Measurements from ENCODE around the gene FCRL3.

The FCRL3 gene

GRCh38 chr1:157673008-157673407, 27.6 kb downstream of the FCRL3 start:
- DNase-seq, result no peak

- DNase-seq, result no peak
Observed at GRCh38 chr1:157671895-157672294, 28.7 kb downstream of the FCRL3 start.

DNA sequence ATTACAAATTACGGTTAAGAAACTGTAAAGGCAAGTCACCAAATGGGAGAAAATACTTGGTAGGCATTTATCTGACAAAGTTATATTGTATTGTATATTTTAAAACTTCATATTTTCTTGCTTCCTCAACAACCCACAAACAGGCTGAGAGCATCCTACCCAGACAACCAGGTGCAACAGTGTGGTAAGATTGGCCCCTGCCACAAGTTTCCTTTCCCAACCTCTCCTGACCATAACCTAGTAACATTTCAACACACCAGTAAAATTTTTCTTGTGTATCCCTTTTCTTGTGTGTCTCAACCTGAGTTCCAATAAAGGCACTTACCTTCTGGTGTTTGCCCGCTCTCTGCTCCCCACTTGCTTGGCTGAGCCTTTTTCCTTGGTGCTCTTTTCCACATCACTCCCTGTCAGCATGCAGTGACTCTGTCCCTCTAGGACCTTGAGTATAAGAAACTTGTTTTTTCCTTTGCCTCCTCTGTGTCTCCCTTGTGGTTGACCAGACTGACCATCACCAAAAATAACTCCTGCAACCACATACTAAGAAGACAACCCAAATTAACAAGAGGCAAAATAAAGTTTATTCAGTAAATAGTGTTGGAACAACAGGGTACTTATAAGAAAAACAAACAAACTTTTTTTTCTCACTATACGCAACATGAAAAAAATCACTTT, 40.9 kb downstream of the FCRL3 start:
- DNase-seq, result no peak

DNA sequence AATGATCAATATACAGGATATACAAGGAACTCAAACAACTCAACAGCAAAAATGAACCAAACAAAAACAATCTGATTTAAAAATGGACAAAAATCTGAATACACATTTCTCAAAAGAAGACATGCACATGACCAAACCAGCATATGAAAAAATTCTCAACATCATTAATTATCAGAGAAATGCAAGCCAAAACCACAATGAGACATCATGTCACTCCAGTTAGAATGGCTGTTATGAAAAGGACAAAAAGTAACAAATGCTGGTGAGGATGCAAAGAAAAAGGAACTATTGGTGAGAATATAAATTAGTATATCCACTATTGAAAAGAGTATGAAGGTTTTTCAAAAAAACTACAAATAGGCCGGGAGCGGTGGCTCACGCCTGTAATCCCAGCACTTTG, 42.0 kb downstream of the FCRL3 start:
- no peak for DNase-seq

DNA sequence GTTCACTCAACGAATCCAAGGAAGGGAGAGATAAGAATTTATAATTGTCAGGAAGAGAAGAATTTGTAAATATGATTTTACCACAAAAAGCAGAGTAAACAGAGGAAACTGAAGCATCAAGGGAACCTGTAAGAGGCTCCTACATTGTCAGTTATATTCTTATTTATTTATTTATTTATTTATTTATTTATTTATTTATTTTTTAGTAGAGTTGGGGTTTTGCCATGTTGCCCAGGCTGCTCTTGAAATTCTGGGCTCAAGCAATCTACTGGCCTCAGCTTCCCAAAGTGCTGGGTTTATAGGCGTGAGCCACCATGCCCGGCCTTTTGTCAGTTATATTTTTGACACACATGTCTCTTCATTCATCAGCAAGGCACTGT, 47.1 kb downstream of the FCRL3 start:
- DNase-seq, result no peak

GRCh38 chr1:157652859-157653493, 47.6 kb downstream of the FCRL3 start:
- DNase-seq, result no peak

GRCh38 chr1:157648317-157648716, 52.3 kb downstream of the FCRL3 start:
- no peak for DNase-seq

DNA sequence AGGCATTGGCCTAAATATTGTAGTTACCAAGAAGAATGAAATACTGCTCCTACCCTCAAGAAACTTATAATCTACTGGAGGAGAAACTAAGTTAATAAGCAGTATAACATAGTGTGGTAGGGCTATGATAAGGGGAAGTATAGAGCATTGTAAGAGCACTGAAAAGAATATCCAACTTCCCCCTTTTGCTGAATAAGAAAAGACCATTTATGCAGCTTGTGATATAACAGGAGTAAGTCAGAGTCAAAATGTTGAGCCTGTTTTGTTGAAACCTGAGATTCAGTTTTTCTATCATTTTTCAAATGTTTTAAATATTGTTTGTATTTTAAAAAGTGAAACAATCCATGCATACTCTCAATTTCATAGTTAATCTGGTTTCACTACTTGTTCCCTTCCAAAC, 54.4 kb downstream of the FCRL3 start:
- DNase-seq, result no peak

- no peak for DNase-seq
Observed at GRCh38 chr1:157641177-157641576, 59.4 kb downstream of the FCRL3 start.

DNA sequence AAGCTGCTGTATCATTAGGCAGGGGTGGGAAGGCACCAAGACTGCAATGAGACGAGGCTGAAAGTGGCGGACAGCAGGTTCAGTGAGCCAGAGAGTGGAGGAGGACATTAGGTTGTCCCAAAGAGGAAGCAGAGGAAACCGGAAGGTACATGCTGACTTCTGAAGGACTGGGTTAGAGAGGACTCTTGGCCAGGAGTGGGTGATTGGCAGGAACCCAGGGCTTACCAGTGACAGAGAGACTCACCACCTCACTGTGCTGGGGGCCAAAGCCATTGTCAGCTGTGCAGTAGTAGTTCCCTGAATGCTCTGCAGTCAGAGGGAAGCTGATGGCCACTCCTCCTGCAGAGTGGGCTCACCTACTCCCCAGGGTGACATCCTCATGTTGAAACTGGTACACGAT, 60.8 kb downstream of the FCRL3 start:
- no peak for DNase-seq

- DNase-seq, result no peak
Observed at GRCh38 chr1:157628773-157629172, 71.8 kb downstream of the FCRL3 start.

Measured in NCI-H2171 treated with DMSO at 0.1 percent for 48 hours (cell line).